LHCN-M2 (cell line): ENCODE results near the gene EML1. TPM values are rescaled to one million over a fixed set of nuclear protein-coding genes. Genes with fewer than 3 reads are reported as not detected.

Source experiments
- DNase-seq: peaks from one replicate; pipeline ENCODE4 v3.0.0-alpha.2; 2012; ENCODE audit warnings: low read depth
- total RNA-seq: library from RNA; depleted of rRNA; stranded (reverse); fragments of >200 nt; gene quantifications from 2 replicates; pipeline ENCODE4 v1.2.3, GENCODE V29; 2014; rRNA removed

The EML1 gene
- total RNA-seq, 1 experiment from 2014 or later, result 27.2 TPM

DNA sequence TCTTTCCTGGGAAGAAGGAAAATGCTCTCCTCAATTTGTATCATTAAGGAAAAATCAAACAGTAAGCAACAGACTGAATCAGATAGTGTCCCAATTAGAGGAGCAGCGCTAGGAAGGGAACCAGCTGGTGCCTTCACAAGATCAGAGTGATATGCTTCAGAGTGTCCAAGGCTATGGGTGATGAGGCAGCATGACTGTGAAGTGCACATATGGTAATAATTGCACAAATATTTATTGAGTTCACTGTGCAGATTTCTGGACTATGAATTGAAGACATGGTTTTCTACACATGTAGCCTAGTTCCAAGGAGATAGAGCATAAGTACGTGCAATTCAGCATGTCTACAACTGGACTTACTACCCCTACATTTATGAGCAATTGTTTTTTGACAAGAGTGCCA is 193.2 kb downstream of the EML1 start:
- DNase-seq, result no peak

DNA sequence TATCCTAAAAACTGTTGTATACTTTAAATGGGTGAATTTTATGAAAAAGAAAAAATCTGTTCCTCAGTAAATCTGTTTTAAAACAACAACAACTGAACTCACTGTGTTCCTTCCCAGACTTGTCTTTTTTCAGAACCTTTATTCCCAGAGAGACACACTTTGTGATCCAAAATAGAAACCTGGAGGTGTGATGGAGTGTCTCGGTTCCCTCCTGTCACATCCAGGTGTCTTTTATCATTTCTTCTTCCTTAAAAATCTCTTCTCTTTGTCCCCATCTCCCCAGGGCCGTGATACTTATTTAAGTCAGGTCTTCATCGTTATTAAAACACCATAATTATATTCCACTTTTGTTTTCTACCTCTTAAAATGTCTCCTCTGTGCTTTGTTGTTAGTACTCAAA is 195.8 kb downstream of the EML1 start:
- DNase-seq, result no peak

DNA sequence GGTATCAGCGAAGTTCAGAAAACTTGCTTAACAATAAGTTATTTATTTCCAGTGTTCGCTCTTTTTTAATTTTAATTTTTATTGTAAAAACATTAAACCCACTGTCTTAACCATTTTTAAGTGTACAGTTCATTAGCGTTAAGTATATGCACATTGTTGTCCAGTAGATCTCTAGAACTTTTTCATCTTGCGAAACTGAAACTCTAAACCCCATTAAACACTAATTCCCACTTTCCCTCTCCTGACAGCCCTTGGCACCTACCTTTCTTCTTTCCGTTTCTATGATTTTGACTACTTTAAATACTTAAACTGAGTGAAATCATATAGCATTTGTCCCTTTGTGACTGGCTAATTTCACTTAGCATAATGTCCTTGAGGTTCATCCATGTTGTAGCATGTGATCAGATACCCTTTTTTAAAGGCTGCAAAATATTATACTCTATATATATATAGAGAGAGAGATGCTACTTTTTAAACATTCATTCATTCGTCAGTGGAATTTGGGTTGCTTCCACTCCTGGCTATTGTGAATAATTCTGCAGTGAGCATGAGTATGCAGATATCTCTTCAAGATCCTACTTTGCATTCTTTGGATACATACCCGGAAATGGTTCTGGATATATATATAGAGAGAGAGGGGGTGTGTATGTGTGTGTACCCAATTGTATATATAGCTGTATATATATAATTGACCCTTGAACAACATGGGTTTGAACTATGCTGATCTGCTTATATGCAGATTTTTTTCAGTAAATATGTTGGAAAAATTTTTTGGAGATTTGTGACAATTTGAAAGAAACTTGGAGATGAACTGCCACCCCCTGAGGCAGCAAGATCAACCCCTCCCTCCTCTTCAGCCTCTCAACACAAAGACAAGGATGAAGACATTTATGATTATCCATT is 197.3 kb downstream of the EML1 start:
- no peak for DNase-seq

DNA sequence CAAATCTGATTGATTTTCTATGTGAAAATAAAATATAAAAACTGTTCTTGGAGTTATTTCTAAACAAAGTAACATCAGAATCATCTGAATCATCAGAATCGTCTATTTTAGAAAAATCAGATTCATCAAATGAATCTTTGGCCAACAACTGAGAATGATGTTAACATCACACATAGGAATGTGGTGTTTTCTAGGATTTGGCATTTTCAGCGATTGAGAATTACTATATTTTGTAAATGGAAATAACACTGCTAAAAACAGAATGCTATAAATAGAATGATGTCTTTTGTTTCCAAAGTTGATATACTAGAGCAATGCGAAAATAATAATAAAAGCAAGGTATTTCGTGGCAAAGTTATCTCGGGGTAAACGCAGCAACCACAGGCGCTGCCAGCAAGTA is 198.1 kb downstream of the EML1 start:
- DNase-seq, result no peak

Other genes starting within 250 kb of the EML1 start
- gene CCDC85C, start 189.2 kb upstream of the EML1 start, total RNA-seq, result 1.9 and 2.4 TPM in 2 replicates
- 0.45 and 0.92 TPM in 2 replicates for gene HHIPL1, start 148.3 kb upstream of the EML1 start, total RNA-seq
- gene CYP46A1, start 109.1 kb upstream of the EML1 start, total RNA-seq, result 0.38 and 0.40 TPM in 2 replicates